HG02571 (cell line): Measurements from ENCODE around the gene TSGA10IP.

ENCODE experiments used
- ATAC-seq: cut with Tn5 transposase; IDR thresholded peaks from one replicate; pipeline ENCODE4 v1.9.1; 2021; ENCODE audit warnings: mild to moderate bottlenecking, moderate library complexity; ENCODE audit not compliant: unreplicated experiment

TSGA10IP gene

DNA sequence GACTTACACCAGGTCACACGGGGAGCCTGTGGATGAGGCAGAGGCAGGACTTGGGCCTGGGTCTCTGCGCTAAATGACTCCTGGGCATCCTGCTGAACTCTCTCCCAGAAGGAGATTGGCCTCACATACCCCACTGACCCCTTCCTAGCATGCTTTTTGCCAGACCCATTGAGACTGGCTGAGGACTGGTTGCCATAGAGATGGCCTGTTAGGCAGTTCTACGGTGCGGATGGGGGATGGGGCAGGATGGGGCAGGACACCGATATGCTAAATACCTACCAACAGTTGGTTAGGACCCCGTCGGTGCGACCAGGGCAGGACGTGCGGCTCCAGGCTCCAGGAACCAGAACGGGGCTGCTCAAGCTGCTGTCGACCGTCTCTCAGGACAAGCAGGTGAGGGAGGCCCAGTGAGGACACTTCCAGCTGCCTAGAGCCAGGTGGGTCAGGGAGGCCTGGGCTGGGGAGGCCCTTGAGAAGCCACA lies at the start of gene TSGA10IP:
Gene TSGA10IP, plus strand, starts transcription at position 51 of the 482 bp plus-strand sequence. Its CDS starts 196 bp downstream, at position 247.
- no peak for ATAC-seq

DNA sequence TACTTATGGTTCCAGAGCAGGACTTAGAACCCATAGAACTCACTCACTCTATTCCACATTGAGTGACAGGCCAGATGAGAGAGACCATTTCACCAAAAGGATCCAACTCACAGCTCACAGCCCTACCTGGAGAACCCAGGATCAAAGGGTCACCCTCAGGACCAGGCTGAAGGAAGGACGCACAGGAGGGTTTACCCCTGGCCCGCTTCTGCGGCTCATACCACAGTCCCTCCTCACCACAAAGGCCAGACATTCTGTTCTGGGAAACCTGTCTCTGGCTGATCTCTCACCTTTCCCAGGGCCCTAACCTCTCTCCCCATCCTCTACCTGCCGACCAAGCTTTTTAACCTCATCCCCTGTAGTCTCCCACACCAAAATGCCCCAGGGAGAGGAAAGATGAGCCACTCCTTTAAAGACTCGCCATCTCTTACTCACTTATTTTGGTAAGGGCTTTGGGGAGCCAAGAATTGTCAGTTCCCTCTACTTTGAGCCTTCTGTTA lies 49.7 kb upstream of the TSGA10IP start:
- no peak for ATAC-seq

DNA sequence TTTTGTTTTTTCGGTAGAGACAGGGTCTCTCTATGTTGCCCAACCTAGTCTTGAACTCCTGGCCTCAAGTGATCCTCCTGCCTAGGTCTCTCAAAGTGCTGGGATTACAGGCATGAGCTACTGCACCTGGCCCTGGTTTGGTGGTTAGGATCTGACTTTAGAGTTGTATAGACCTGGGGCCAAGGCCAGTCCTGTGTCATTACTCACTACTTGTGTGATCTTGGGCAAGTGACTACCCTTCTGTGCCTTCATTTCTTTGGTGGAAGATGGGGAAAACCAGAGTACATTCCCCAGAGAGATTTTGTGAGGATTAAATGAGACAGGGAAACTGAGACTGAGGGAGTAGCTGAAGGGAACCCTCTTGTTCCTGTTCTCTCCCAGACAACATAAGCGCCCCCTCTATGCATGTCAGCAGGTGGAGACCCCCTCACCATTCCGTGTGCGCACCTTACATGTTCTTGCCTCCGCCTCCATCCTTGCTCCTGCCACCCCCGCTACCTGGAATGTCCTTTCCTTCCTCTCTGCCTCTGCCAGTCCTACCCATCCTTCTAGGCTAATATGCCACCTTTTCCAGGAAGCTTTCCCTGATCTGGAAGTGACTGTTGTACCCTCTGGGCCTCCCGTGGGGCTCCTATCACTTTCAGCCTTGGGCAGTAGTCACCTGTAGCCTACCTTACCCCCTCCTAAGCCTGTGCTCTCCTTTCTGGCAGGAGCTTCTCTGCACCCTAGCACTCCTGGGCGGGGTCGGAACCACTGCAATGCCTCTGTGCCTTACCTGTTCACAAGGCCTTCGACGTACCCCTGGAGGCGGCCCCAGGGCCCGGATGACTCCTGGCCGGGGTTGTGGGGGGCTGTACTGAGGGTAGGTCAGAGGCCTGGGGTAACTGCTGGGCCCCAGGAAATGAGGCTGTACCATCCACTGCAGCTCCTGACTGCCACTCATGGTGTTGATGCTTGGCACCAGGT lies 49.0 kb upstream of the TSGA10IP start:
- ATAC-seq, result no peak

DNA sequence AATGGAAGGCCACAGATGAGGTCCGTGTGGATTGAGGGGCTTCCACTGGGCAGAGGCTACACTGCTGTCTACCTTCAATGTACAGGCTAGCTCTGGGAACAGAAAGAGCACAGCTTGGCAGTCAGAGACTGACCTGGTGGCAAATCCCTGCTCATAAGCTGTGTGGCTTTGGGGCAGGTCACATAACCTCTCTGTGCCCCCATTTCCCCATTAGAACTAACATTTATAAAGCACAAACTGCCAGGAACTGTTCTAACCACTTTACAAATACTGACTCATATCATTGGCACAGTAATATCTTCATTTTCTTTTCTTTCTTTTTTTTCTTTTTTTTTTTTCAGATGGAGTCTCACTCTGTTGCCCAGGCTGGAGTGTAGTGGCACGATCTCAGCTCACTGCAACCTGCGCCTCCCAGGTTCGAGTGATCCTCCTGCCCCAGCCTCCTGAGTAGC lies 48.2 kb upstream of the TSGA10IP start:
- ATAC-seq, result no peak

DNA sequence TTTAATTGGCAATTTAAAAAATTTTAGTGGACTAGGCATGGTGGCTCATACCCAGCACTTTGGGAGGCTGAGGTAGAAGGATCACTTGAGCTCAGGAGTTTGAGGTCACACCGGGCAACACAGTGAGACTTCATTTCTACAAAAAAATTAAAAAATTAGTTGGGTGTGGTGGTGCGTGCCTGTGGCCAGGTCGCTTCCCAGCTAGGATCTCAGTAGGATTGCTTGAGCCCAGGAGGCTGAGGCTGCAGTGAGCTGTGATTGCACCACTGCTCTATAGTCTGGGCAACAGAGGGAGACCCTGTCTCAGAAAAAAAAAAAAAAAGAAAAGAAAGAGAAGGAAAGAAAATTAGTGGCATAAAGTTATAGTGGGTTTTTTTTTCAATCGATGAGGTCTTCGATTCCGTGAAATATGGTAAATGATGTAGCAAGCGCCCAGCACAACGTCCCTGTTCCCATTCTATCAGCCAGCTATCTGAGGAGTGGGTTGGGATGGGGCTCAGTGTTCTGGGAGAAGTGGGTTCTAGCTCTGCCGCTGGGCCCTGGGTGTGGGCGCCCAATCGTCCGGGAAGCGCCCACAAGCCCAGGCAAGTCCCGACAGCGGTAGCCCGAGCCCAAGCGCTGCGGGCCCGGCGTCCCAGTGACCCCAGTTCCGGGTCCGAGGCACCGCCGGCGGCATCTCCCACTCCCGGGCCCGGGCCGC lies 46.5 kb upstream of the TSGA10IP start:
- ATAC-seq, result no peak

DNA sequence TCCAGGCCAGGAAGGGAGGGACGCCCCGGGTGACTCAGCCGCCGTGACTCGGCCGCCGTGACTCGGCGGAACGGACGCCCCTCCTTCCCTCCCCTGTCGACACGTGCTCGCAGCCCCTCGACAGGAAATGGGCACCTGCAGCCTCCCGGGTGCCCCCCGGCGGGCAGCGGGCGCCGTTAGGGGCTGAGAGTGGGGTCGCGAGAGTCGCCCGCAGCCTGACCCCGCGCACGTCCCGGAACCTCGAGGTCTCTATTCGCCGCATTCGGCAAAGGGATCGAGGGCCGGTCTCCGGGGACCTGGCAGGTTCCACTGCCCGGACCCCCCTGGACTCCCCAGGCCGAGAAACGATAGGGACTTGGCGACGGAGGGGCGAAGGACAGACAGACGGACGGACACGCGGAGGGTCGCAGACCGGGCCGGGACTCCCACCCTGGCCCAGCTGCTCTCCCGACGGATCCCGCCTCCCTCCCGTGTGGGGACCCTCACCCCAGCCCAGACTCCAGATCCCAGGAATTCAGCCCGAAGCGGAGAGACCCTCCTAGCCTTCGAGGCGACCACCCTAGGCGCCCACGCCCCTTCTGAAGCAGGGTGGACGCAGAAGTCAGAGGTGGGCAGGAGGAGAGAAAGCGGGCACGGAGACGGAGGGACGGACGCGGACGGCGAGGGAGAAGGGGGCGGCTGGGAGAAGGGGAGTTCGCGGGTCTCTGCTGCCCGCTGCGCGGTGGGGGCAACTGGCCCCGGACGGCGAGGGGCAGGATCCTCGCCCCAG lies 45.7 kb upstream of the TSGA10IP start:
- ATAC-seq, result no peak

DNA sequence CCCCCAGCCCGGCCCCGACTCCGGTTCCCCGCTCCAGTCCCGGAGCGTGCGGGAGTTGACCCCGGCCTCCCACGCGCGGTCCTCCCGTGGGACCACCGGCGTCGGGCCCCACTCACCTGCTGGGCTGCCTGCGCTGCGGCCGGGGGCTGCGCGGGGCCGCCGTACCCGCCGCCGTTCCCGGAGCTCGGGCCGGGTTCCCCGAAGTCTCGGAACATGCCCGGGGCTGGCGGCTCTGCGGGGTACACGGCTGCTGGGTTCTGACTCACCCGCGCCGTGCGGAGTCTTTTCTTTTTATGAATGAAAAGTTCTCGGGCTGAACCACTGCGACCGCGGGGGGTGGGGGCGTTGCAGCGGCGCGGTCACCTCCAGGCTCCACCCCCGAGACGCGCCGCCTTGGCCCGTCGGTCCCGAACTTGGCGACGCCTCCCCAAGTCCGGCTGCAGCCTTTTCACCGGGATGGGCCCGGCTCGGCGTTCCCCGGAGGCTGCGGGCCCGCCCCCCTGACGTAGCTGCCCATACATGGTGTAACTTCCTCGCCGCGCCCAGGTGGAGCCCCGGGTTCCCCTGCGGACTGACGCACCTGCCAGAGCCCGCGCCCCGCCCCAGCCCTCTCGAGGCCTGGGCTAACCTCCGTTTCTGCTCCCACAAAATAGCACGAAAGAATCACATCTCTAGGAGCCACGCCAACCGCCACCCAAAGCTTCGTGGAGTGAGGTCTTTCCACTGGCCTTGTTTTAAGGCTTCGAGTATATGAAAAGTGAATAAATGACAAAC lies 45.0 kb upstream of the TSGA10IP start, which contains the start of gene FOSL1:
Gene FOSL1, minus strand, starts transcription at position 264 of the 774 bp plus-strand sequence. Its CDS starts 49 bp downstream, at position 215.
- ATAC-seq, result peak; percentile 64

DNA sequence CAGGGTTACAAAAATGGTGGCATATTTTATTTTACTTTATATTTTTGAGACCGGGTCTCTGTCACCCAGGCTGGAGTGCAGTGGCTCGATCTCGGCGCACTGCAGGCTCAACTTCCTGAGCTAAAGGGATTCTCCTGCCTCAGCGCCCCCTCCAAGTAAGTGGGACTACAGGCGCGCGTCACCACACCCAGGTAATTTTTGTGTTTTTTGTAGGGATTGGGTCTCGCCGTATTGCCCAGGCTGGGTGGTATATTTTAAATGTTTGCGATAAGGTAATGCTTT lies 44.4 kb upstream of the TSGA10IP start:
- no peak for ATAC-seq

DNA sequence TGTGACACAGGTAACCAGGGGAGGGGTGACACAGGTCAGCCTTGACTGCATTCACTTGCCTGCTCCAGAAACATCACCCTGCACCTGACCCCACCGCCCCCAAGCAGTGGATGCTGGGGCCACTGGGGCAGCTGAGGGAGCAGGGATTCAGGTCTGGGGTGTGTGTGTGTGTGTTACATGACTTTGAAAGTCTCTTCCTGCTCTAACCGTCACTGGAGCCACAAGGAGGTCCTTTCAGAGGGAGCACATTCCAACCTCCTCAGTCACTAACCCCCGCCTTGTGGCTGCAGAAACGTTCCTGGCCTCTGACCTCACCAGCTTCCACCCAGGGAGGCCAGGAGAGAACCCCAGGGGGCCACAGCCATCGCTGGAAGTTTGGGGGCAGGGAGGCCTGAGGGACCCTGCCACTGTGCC lies 42.2 kb upstream of the TSGA10IP start:
- no peak for ATAC-seq

DNA sequence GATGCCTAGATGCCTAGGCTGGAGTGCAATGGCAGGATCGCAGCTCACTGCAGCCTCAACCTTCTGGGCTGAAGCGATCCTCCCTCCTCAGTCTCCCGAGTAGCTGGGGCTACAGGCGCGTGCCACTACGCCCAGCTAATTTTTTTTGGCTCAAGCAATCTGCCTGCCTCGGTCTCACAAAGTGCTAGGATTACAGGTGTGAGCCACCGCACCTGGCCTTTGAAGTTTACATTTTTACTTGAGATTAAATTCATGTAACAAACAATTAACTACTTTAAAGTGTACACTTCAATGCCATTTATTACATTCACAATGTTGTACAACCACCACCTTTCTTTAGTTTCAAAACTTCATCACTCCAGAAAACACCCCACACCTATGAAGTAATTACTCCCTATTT lies 41.6 kb upstream of the TSGA10IP start:
- no peak for ATAC-seq

DNA sequence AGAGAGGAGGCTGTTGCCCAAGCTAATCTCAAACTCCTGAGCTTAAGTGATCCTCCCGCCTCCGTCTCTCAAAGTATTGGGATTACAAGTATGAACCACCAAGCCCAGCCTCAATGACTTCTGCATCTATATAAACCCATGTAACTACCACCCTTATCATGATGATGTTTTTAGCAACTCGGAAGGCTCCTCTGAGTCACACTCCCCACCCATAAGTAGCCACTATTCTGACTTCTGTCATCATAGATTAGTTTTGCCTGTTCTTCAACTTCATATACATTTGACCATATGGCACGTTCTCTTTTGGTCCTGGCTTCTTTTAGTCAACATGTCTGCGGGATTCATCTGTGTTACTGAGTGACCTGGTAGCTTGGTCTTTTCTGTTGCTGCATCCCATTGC lies 38.7 kb upstream of the TSGA10IP start:
- ATAC-seq, result no peak

DNA sequence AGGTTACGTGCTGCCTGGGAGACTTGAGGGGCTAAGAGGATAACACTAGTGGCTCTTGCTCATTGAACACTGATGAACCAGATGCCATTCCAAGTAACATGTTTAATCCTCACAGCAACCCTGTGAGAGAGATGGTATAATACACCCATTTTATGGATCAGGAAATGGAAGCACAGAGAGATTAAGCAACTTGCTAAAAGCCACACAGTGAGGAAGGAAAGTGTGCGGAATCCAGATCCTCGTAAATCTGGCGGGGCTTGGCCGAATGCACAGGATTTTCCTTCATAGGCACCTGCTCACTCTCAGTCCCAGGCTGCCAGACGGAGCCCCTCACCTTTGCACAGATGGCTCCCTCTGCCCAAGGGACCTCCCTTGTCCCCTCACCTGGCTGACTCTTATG lies 37.4 kb upstream of the TSGA10IP start:
- no peak for ATAC-seq

DNA sequence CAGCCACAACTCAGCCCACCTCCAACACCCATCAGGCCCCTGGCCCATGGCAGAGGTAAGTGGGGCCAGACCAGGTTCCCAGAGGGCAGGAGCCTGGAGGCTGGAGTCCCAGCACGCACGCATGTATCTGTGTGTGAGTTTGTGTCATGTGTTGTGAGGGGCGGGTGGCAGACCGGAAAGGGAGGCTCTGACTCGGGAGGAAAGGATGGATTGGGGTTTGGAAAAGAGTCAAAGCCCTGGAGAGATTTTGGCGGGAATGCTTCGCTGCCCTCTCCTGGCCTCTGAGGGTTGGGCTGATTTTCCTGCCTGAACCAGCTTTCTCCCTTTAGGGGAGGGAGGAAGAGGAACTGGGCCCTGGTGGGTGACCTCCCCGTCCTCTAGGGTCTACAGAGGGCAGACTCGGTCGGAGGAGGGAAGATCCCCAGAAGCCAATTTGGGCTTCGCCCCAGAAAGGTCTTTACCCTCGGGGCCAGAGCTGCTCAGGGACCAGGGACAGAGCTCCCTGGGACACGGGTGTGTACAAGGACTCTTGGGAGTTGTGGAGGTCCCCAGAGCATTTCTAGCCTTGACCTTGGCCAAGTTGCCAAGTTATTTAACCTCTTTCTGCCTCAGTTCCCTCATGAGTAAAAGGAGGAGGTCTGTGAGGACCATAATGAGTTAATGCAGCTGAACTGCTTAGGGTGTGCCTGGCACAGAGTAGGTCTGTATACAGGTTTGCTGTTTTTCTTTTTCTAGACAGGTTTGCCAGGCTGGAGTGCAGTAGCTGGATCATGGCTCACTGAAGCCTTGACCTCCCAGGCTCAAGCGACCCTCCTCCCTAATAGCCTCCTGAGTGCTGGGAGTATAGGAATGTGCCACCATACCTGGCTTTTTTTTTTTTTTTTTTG lies 33.4 kb upstream of the TSGA10IP start:
- no peak for ATAC-seq

DNA sequence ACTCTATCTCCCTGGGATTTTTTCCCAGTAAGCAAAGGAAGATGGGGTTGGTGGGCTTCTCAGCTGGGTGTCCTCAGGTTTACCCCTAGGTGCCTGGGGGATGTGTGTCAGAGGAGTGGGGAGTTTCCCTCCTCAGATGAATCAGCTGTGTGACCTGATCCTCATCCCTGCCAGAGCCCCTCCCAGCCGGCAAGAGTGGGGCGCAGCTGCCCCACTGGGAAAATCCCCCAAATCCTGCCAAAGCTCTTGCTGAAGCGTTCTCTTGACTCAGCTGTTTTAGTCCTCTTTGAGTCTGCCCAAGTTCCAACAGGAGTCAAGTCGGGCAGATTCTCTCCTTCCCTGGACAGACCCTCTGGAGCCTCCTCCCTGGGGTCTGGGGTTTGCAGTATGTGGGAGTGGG lies 32.4 kb upstream of the TSGA10IP start:
- no peak for ATAC-seq

DNA sequence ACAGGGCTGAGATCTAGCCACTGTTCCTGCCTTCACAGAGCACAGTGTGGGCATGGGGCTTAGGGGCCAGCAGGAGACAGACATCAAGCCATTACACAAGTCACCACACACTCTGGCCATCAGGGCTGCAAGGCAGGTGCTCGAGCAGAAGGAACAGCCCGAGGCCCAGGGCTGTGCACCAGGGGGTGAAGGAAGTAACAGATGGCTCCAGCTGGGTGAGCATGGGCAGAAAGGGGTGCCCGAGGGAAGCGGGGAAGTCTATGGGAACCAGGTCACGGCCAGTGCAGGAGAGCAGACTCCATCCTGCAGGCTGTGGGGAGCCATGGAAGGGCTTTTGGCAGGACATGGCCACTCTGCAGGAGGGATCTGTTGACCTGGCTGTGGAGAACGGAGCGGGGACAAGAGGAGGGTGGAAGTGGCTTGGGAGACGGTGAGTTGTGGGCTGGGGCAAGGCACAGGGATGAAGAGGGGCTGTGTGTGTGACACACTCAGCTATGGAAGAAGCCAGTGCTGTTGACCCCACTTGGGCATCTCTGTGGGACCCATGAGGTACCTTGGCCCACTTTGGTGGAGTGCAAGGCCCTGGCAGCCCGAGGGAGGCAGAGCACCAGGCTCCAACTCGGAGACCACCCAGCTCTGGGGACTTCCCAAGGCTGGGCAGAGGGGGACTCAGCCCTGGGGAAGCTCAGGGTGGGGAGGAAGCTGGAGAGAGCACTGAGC lies 30.0 kb upstream of the TSGA10IP start:
- no peak for ATAC-seq

DNA sequence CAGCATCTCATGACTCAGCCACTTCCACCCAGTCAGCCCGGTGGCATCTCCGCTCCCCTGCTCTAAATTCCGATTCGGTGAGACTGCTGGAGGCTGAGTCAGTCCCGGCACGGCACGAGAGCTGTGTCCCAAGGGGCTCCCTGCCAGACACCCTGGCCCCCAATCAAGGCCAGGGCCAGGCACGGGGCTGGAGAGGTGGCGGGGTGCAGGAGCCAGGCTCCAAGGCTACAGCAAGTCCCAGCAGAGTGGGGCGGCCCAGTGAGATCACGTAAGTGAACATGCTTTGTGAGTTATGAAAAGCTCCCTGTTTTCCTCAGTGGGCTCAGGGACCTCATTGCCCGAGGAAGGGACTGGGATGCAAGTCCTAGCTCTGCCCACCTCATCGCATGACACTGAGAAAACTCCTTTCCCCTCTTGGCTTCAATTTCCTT lies 29.4 kb upstream of the TSGA10IP start:
- ATAC-seq, result no peak

DNA sequence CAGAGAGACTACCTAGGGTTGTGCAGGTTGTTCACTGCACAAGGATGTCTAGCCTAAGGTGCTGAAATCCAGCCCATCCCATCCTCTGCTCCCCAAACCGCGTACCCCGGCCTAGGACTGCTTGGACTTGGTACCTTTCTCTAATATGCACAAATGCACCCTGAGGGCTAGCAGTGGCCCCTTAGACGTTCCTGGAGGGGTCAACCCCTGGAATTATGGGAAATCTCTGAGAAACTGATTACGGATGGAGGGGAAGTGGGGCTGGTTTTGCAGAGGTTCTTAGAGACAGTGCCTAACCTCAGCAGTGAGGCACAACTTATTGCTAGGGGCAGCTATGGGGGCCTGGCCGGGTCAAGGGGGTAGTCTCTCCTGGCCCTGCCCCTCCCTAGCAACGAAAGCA lies 28.9 kb upstream of the TSGA10IP start:
- no peak for ATAC-seq

DNA sequence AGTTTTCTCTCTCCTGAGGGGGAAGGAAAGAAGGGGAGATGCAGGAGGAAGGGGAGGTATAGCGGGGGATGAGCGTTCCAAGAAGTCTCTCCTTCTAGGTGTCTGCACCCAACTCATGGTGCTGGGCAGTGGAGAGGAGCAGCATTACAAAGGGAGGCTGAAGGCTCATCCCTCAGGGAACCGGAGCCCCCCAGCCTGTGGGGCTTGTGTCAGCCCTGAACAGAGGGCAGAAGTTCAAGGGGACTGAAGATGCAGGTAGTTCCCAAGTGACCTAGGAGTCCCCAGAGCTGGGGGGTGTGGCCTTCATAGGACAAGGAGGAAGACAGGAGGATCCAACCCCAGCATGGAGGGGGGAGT lies 28.2 kb upstream of the TSGA10IP start:
- ATAC-seq, result no peak
